ENCODE measurements around the gene ARHGAP29. TPM values are rescaled to one million over a fixed set of nuclear protein-coding genes. Genes with fewer than 3 reads are reported as not detected.

The ARHGAP29 gene
- total RNA-seq, 1 experiment from 2014 or later = 4.2 TPM

DNA sequence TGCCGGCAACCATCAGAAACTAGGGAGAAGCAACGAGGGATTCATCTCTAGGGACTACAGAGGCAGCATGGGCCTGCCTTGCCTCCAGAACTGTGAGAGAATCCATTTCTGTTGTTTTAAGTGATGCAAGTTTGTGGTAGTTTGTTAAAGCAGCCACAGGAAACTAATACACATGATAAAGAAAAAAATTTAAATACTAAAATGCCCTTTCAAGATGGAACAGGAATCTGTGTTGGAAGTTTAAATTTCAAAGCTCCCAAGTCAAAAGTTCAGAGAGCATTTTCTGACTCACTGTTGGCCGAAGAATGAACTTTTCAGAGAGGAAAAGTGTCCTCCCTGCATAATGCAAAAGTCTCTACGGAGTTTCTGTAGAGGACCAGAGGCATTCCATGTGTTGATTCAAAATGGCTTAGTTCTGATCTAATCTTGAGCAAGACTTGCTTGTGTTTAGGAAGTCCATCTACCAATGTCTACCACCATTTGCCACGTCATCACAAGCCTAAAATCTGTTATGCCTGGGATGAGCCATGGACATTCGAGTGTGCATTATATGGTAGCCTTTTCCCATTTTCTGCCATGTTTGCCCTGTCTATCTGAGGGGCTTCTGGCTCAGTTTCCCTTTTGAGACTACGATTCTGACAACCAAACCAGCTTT is 22.4 kb upstream of the ARHGAP29 start:
- no peak for DNase-seq (ENCODE audit: low spot score)

DNA sequence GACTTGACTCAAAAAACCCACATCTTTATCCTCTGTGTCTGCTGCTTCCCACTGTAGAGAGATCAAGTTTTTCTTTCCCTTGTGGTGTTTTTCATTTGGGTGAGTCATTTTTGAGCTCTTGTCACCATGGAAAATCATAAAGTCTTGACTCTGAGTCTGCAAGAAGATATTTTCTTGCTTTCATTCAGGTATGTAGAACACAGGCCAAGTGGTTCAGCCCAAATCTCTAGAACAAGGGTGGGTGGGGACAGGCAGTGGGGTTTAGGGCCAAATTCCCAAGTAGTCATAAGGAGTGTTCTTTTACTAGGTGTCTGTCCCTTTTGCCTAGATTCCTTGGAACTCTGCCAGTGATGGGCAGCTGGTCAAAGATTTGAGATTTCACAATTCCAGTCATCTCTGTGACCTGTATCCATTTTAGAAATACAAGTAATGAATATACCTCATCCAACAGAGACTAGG is 21.5 kb upstream of the ARHGAP29 start:
- DNase-seq (ENCODE audit: low spot score) = peak; percentile 12

DNA sequence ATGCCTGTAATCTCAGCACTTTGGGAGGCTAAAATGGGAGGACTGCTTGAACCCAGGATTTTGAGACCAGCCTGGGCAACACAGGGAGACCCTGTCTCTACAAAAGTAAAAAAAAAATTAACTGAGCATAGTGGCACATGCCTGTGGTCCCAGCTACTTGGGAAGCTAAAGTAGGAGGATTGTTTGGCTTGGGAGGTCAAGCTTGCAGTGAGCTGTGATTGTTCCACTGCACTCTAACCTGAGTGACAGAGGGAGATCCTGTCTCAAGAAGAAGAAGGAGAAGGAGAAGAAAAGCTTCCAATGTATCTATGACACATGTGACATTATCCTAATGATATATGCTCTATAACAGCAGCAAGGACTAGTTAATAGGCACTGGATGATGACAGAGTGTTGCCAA is 20.1 kb upstream of the ARHGAP29 start:
- no peak for DNase-seq (ENCODE audit: low spot score)

DNA sequence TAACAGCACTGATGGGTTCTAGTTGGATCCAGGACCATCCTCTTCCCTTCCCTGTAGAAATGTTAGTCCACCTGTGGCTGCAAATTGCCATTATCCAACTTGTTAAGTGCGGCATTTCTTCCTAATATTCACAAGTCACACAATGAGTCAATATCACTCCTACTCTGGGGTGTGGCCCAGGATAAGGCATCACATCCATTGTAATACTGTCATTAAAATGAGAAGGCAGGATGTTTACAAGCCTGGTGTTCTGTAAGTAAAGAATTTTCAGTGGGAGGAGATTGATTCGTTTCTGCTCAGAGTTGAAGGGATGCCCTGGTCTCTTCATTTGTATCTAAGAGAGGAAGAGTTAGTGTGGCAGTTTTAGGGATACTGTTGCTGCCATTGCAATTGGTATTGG is 18.1 kb upstream of the ARHGAP29 start:
- DNase-seq (ENCODE audit: low spot score) = no peak

DNA sequence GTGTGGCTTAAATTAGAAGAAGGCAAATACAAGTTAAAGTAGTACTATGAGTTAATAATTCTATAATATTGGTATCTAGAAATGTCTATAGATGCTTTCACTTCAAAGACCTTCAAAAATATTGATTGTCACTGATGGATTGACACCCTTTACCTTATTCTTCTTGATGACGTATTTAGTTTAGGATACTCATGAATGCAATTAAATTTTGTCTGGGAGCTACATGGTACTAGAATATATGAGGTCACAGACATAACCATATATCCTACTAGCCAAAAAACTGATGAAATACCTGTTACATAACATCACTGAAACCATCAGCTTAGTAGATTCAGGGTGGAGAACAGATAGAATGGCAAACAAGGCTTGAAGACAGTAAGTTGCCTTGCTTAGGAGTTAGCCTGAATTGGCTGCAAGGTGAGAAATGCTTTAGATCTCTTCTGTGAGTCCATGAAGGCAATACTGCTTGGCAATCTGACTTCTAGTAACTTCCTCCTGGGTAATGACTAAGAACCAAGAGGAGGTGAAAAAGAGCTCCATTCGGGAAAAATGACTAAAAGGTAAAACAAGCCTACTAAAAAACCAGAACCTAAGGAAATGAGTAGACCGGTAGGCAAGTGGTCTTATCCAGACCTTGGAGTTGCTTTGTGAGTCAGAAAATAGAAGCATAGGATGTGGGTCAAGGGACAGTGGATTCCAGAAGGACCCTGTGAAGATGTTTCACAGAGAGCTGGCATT is 16.9 kb upstream of the ARHGAP29 start:
- DNase-seq (ENCODE audit: low spot score) = no peak

DNA sequence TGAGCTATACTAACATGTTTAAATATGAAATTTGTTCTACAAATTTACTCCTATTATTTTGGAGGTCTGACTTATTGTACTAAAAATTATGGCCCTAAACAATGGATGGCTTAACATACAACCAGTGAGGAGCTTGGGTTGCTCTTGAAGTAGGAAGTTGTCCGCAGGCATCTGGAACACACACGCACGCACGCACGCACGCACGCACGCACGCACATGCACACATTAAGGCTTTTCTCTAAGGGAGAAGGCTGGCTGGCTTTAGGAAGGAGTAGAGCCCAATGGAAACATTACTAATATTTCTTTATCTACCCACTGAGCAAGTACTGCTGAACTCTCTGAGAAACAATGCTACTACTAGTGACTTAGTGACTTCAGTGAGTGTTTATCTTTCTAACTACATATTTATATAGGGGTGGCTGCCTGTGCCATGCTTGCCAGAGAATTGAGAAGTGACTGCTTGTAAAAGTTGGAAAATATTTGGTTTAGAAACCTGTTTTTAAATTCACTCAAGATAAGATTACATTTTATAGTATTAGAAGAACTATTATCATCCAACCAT is 16.2 kb upstream of the ARHGAP29 start:
- DNase-seq (ENCODE audit: low spot score) = no peak

DNA sequence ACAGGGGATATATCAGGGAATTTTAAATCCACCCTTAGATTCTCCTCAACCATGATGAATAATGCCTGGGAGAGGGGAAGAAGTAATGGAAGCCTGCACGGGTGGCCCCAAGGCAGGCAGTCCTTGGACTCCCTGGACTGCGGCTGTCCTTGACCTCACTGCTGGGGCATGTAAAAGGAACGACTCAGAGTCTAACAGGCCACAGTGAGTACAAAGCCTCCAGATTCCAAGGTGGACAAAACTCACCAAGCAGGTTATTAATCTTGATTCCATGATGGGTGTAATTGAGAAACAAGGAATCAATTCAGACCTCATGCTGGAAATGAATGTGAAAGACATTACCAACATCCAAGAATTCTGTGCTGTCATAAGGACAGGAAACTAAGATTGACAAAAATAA is 13.0 kb upstream of the ARHGAP29 start:
- no peak for DNase-seq (ENCODE audit: low spot score)

DNA sequence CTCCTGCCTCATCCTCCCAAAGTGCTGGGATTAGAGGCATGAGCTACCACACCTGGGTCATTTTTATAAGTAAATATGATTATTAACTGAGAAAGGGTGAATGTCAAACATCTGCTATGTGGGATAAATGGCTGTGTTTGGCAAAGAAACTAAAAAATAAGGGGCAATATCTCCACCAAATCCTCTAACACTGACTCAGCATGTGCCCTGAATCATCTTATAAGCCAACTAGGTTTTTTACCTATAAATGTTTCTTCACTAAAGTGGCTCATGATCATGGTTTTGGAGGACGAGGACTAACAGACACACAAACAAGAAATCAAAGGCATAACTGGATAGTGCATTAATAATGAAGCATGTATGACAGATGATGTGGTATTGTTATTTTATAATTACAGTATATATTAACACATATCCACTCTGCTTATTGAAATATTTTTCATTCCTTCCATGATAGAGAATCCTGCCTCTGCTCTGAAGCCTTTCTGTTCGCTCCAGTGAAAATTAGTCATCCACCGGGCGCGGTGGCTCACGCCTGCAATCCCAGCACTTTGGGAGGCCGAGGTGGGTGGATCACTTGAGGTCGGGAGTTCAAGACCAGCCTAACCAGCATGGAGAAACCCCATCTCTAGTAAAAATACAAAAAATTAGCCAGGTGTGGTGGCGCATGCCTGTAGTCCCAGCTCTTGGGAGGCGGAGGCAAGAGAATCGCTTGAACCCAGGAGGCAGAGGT is 11.7 kb upstream of the ARHGAP29 start:
- DNase-seq (ENCODE audit: low spot score) = no peak

DNA sequence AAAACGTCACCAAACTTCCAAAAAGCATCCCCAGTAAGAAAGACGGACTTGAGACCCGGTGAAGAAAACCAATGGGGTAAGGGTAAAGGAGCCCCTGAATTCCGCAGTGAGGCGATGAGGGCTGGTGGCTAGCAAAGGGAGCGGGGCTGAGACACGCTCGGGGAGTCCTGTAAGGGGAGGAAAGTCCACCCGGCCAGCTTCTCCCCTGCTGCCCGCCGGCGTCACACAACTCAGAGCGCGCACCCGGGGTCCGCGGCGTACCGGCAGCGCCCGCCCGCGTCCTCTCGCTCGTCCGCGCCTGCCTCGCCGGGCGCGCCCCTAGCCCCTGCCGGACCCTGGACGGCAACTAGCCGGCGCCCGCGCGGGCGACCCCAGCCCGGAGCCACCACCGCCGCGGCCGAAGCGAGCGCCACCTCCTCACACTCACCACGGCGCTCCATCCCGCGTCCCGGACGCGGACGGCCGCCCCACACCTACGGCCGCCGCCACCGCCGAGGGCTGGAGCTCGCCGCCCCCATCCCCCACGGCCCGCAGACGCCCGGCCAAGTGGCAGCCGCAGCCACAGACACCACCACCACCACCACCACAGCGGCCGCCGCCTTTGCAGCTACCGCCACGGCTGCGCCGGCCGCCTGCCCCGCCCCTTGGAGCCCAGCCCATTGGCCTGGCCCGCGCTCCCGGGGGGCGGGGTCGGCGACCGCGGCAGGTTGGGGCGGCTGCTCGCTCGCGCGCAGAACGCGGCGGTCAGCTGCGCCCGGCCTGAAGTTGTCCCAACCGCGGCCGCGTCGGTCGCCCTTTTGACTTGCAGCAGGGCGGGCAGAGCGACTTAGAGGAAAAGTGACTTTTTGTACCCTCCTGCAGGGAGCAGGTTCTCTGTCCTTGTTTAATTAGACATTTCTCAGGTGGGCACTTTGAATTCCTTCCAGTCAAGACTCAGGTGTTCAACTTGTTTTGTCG is 10.0 kb upstream of the ARHGAP29 start:
- DNase-seq (ENCODE audit: low spot score) = peak; percentile 10

DNA sequence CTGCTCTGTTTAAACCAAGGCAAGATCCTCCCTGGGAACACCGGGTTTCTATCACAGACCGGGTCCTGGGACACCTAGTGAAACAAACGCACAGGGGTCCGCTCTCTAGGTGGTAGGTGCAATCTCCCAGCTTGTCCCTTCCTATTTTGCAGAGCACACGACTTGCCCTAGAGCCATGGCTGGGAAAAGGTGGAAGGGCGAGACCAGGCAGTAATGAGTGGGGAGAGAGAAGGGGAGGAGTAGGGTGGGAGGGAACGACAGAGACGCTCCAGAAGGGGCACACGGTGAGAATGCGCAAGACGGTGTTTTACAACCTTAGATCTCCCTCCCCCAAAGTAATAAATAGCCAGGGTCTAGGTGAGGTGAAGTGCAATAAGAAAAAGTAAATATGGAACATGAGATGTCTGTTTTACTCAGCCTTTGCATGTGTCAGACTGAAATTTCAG is 9.3 kb upstream of the ARHGAP29 start:
- DNase-seq (ENCODE audit: low spot score) = no peak

DNA sequence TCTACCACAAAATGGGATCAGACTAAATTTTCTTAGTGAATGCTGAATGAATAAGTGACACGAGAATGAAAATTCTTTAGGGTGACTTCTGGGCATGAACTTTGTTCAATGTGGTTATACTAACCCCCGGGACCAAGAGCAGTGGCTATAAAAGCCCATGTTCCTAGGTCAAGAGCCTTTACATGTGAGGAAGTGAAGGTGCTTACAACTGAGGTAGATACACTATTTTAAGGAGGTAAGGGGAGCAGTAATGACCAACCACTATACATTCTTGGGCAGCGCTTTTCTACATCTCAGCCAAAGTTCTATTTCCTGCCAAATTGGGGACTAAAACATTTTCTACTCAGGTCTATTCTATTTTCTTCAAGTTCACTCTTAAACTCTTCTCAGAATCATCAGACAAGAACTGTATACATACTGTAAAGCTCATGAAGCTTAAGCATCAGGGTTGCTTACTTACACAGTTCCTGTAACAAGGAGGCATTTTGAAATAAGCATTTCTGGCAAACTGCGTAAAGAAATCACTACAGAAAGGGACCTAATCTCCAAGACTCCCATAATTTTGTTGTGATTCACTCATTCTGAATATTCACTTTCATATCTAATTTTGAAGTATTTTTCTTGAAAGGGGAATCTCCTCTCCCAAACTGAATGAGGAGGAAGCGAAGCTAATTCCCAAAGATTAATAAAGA is 8.5 kb upstream of the ARHGAP29 start:
- DNase-seq (ENCODE audit: low spot score) = no peak

DNA sequence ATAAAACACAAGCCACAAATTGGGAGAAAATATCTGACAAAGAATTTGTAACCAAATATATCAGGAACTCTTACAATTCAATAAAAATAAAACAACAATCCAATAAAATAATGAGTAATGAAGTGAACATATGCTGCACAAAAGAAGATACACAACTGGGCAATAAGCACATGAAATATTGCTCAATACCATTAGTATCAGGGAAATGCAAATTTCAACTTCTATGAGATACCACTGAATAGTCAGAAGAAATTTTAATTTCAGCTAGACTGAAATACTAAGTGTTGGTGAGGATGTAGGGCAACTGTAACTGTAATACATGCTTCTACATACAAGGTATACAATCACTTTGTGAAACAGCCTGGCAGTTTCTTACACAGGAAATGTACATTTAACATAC is 7.4 kb upstream of the ARHGAP29 start:
- DNase-seq (ENCODE audit: low spot score) = no peak

DNA sequence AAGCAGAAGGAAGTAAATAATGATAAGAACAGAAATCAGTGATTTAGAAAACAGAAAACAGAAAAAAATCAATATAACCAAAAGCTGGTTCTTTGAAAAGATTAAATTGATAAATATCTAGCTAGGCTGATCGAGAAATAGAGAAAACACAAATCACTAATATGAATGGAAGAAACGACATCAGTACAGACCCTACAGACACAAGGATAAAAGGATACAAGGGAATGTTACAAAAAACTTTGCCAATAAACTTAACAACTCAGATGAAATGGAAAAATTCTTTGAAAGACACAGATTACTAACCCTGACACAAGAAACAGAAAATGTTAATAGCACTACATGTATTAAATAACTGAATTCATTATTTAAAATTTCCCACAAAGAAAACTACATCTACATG is 6.3 kb upstream of the ARHGAP29 start:
- no peak for DNase-seq (ENCODE audit: low spot score)

DNA sequence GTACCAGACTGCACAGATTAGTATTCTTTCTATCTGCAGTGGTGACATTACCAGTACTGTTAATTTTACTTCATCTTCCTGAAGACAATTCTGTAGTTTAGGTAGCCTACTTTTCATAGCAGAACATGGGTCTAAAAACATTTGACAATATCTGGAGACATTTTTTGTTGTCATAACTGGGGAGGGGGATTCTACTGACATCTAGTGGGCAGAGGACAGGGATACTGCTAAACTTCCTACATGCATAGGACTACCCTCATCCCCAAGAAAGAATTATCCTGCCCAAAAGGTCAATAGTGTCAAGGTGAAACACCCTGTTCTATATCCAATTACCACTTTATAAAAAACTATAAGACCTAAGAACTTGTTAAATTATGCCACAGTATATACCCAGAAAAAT is 3.4 kb upstream of the ARHGAP29 start:
- no peak for DNase-seq (ENCODE audit: low spot score)

DNA sequence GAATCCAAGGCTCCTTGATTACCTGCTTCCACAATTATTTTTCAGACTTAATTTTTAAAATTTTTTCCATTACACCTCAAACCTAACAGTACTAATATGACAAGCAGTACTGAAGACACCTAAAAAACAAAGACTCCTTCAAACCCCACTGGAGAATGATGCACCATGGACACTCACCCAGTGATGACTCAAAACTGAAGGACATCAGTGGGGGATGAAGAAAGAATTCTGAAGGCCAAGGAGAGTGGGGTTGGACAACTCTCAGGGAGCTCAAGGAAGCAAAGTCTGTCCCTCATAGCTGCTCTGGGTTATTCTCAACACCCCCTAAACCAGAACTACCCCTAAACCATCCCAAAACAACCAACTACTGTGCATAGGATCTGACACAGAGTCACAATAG is 2.4 kb upstream of the ARHGAP29 start:
- DNase-seq (ENCODE audit: low spot score) = no peak

DNA sequence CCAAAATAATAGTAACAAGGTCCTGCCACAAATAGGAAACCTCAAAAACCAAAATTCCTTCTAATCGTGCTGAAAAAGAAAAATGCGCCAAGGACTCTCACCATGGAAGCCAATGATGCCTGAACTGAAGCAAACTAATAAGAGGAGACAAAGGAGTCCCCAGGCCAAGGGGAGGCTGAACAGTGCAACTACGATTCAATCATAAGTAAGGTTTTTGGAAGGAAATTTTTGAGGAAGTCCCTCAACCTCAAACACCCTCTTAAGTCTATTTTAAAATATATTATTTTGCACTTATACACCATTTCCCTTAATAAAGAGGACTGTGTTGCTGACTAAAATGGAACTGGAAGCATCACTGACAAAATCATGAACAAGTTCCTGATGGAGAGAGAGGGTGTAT is 1.7 kb upstream of the ARHGAP29 start:
- DNase-seq (ENCODE audit: low spot score) = no peak

DNA sequence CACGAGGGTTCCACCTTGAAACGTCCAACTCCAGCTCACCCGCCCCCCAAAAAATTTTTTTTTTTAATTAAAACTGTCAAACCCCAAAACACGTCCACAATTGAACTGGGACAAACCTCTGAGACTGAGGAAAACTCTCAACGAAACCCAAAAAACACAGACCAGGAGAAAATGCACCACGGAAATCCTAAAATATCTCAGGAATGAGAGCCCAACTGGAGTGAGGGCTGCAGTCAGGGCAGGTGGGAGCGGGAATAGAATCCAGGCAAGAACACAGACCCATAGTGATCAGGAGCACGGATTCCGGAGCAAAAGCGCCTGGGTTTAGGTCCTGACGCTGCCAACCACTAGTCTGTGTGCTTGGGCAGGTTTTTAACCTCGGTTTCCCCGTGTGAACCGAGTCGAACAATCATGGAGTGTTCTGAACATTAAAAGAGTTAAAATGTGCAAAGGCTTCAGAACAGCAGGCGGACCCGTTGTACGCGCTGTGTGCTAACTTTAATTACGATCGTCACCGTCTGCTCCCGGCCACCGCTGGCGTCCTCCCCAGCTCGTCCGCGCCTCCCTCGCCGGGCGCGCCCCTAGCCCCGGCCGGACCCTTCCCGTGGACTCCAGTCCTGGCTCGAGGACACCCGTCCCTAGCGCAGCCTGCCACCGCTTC is 624 bp downstream of the ARHGAP29 start:
- DNase-seq (ENCODE audit: low spot score) = peak; percentile 4

DNA sequence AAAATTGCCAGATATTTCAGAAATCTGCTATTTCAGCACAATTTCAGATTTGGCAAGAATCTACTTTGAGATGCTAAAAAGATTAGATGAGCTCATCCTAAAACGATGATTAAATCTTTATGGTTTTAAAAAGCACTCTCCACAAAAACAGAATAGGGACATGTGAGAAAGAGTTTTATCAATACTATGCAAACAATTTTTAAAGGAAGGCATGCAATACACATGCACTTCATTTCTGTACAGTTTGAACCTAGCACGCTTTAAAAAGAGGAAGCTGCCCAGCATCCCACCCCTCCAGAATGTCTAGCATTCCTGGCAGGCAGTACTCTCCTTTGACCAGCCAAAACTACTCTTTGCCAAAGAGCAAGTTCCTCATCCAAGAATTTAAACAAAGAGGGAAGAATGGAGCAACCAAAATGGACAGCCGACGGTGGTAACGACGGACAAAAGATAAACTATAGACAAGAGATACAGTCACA is 1.3 kb downstream of the ARHGAP29 start:
- no peak for DNase-seq (ENCODE audit: low spot score)

DNA sequence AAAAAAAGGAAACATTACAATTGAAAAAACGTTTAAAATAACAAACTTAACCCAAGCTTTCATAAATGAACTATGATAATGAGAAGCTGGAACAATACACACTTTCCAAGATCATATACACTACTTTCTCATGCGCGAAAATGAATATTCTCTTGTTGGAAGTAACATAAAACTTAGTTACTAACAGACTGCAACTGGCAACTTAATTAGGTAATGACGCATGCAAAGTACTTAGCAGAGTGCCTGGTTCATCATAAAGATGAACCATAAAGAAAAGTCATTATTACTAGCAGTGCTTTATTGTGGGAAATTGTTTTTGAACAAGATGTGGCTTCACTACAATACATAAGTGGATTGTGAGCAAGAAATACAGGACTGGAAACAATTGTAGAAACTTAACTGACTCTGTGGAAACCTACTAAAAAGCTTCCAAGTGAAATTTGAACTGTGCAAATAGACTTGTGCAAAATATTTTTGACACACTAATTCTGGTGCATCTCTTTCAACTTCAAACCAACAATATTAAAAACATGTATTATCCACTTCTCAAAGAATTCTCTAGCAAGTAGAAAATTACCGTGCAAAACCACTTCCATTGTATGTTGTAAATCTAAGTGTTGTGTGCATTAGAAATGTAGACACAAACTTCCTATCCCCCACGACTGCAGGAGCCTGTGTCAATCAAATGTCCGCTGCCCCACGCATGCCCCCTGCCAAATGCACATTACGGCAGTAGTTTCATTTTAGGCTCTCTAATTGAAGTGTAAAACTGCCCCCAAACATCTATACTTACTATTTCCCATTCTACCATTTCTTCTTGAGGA is 2.0 kb downstream of the ARHGAP29 start:
- no peak for DNase-seq (ENCODE audit: low spot score)

Data from H4 (cell line).